ENCODE results near the gene PPFIBP1.
A peak's percentile ranks its signal among the peaks of the same experiment; 100 is the strongest.
"Not testable (repeated sequence)": the region's sequence is repeated elsewhere in the genome, so short reads cannot be mapped to it uniquely, and the experiment has no call there.

Gene PPFIBP1

DNA sequence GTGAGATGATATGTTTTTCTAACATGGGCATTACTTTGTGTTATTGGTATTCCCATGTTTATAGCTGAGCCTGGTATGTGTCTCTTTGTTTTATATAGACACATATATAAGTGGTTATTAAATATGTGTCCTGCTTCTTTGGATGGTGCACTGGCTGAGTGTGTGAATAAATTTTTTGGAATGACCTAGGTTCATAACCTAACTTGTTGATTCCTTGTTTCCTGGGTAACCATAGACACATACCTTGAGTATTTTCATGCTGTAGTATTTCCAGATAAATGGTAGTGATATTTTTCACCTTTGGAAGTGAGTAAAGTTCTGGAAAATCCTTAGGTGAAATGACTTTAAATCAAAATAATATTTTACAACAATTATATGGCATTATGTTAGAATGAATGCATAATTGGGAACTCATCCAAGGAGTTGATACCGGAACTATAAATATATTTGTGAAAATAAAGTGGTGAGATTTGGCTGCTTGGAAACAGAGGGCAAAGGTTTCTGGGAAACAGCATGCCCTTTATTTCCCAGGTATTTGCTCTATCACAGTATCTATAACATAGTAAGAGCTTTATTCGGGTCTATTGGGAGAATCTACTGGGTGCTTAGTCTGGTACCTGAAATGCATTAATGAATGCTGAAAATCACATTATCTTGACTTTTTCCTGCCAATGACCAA, 107.9 kb downstream of the PPFIBP1 start:
- TF ChIP-seq CTCF (IDR thresholded peaks at IDR 0.05; ENCODE audit: low read depth, low read length) = no peak
- H3K4me3 ChIP-seq (replicated peaks in 1 of 2; ENCODE audit: low read depth in 2 of 2, low read length in 2 of 2) = no peak overlapping the region
- DNase-seq (ENCODE audit: low read depth in 2 of 2) = no peak

DNA sequence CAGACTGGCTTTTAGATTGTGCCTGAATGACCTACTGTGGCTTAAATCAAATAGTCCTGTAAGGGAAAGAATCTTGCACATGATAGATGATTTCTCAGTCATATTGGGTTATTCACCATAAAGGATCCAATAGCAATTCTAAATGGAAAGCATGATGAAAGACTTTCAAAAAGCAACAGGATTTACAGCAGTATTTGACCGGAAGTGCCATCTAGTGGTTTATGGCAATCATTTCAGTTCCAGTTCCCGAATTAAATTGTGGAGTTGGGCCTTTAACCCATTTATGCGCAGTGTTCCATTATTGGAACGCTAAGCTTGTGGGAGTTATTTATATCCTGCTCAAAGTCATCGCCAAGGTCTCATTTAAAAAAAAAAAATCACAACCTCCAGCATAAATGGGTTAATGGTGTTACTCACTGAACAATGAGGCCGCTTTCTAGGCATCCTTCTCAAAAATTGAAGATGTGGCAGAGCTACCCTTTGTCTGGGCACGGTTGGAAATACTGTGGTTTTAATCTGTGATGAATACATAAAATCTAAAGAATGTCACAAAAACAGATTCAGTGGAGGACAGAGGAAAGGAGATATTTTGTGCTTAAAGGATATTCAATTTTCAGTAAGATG, 111.5 kb downstream of the PPFIBP1 start:
- peak; percentile 79 to 81 for DNase-seq (ENCODE audit: low read depth in 2 of 2)
- TF ChIP-seq CTCF (IDR thresholded peaks at IDR 0.05; ENCODE audit: low read depth, low read length) = peak; percentile 58
- no peak overlapping the region for H3K4me3 ChIP-seq (replicated peaks in 1 of 2; ENCODE audit: low read depth in 2 of 2, low read length in 2 of 2)

GRCh38 chr12:27636569-27636968, 112.6 kb downstream of the PPFIBP1 start:
- DNase-seq (ENCODE audit: low read depth in 2 of 2); H3K4me3 ChIP-seq (replicated peaks in 1 of 2; ENCODE audit: low read depth in 2 of 2, low read length in 2 of 2): not testable (repeated sequence)

- TF ChIP-seq CTCF (IDR thresholded peaks at IDR 0.05; ENCODE audit: low read depth, low read length) = no peak
- no peak for DNase-seq (ENCODE audit: low read depth in 2 of 2)
- H3K4me3 ChIP-seq (replicated peaks in 1 of 2; ENCODE audit: low read depth in 2 of 2, low read length in 2 of 2) = no peak overlapping the region
Observed at GRCh38 chr12:27637524-27637923, 113.5 kb downstream of the PPFIBP1 start.

DNA sequence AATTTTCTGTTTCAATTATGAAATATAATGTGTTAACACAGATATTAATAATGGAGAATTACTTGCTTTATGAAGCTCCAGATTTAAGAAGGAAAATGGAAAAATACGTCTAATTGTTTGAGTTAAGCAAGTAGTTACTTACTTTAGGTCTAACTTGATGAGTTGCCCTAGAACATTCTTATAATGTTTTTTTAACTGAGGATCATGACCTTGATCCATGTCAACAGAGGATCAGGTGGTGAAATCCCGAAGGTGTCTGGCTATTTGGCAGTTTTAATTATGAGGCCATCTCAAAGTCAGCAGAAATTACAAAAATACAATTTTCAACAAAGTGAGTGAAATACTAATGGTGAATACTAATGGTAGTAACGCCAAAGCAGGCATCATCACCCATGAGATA, 115.3 kb downstream of the PPFIBP1 start:
- H3K4me3 ChIP-seq (replicated peaks in 1 of 2; ENCODE audit: low read depth in 2 of 2, low read length in 2 of 2) = no peak overlapping the region
- no peak for DNase-seq (ENCODE audit: low read depth in 2 of 2)
- TF ChIP-seq CTCF (IDR thresholded peaks at IDR 0.05; ENCODE audit: low read depth, low read length) = no peak

DNA sequence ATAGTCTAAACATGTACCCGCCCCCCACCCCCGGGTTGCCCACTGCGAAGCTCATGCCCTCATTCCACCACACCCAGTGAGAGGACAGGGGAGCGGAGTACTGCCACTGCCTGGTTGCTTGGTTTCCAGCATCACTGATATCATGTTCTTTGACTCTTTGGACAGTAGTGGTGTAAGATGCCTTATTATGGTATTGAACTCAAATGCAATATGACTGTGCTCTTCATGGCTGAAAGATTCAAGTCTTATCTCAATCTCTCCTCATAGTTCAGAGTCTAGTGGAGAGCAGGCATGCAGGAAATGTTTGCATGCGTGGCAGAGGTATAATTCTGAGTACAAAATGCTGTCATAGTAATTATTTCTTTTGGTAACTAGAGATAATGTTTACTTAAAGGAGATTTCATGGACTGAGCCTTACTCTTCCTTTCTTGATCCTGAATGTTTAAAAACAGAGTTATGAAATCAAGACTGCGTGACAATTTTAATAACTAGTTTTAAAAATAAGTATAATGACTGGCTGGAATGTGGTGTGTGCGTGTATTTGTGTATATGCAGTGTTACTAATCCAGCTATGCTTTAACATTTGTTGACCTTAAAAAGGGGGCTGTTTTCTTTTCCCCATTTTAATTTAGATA, 116.7 kb downstream of the PPFIBP1 start:
- not testable (repeated sequence) for H3K4me3 ChIP-seq (replicated peaks in 1 of 2; ENCODE audit: low read depth in 2 of 2, low read length in 2 of 2)
- peak in 1 of 2 donors; percentile 33 for DNase-seq (ENCODE audit: low read depth in 2 of 2)

DNA sequence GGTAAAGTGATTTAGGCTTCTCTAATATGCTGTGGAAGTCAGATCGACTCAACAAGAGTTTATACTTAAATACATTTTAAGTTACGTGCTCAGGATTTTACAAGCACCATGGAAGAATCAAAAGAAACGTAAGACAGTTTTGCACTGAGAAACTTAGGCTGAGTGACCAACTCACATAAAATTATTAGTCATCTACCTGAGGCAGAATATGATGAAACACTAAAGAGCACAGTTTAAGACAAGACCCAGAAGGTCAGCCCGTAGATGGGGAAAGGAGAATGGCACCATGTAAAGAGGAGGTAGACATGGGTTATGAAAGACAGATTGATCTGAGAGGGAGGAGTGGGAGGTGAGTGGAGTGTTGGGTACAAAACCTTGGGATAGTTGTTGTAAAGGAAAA, 118.4 kb downstream of the PPFIBP1 start:
- not testable (repeated sequence) for DNase-seq (ENCODE audit: low read depth in 2 of 2)

GRCh38 chr12:27642892-27643291, 118.9 kb downstream of the PPFIBP1 start:
- not testable (repeated sequence) for DNase-seq (ENCODE audit: low read depth in 2 of 2); H3K4me3 ChIP-seq (replicated peaks in 1 of 2; ENCODE audit: low read depth in 2 of 2, low read length in 2 of 2)

More for the DNA sequence above, 118.4 kb downstream of the PPFIBP1 start:
- H3K4me3 ChIP-seq (replicated peaks in 1 of 2; ENCODE audit: low read depth in 2 of 2, low read length in 2 of 2) = not testable (repeated sequence)

Data from cardiac fibroblast (primary cell).